ENCODE measurements around the gene ATF4.

Gene ATF4

GRCh38 chr22:39534591-39535356, 14.4 kb downstream of the ATF4 start:
- TF ChIP-seq CTCF (IDR thresholded peaks at IDR 0.05; ENCODE audit: extremely low read depth, insufficient read depth, missing control alignments) = peak; percentile 95
- in situ Hi-C loops (cut with MboI; ENCODE audit: low pct_unique_long_range_greater_than_20kb, low sequenced_read_pairs, unreplicated experiment) = loop anchor here (10.0 kb wide), 2 partner anchors 500 to 820 kb away; no protein-coding TSS in a partner anchor
- peak; percentile 83 for DNase-seq (ENCODE audit: low spot score)

- in situ Hi-C loops (cut with MboI; ENCODE audit: low pct_unique_long_range_greater_than_20kb, low sequenced_read_pairs, unreplicated experiment) = loop anchor here (10.0 kb wide), 2 partner anchors 499 to 819 kb away; no protein-coding TSS in a partner anchor
- TF ChIP-seq CTCF (IDR thresholded peaks at IDR 0.05; ENCODE audit: extremely low read depth, insufficient read depth, missing control alignments) = no peak
- no peak for DNase-seq (ENCODE audit: low spot score)
These were observed 15.0 kb downstream of the ATF4 start for GRCh38 chr22:39535357-39535725.

GRCh38 chr22:39535831-39536449, 15.6 kb downstream of the ATF4 start:
- TF ChIP-seq CTCF (IDR thresholded peaks at IDR 0.05; ENCODE audit: extremely low read depth, insufficient read depth, missing control alignments) = no peak
- in situ Hi-C loops (cut with MboI; ENCODE audit: low pct_unique_long_range_greater_than_20kb, low sequenced_read_pairs, unreplicated experiment) = loop anchor here (10.0 kb wide), 2 partner anchors 499 to 819 kb away; no protein-coding TSS in a partner anchor
- no peak for DNase-seq (ENCODE audit: low spot score)

GRCh38 chr22:39536711-39537110, 16.3 kb downstream of the ATF4 start:
- in situ Hi-C loops (cut with MboI; ENCODE audit: low pct_unique_long_range_greater_than_20kb, low sequenced_read_pairs, unreplicated experiment) = loop anchor here (10.0 kb wide), 2 partner anchors 498 to 818 kb away; no protein-coding TSS in a partner anchor
- DNase-seq (ENCODE audit: low spot score) = no peak
- TF ChIP-seq CTCF (IDR thresholded peaks at IDR 0.05; ENCODE audit: extremely low read depth, insufficient read depth, missing control alignments) = no peak

GRCh38 chr22:39537975-39538374, 17.6 kb downstream of the ATF4 start:
- DNase-seq (ENCODE audit: low spot score) = no peak
- TF ChIP-seq CTCF (IDR thresholded peaks at IDR 0.05; ENCODE audit: extremely low read depth, insufficient read depth, missing control alignments) = no peak
- in situ Hi-C loops (cut with MboI; ENCODE audit: low pct_unique_long_range_greater_than_20kb, low sequenced_read_pairs, unreplicated experiment) = loop anchor here (10.0 kb wide), 2 partner anchors 497 to 817 kb away; no protein-coding TSS in a partner anchor

- in situ Hi-C loops (cut with MboI; ENCODE audit: low pct_unique_long_range_greater_than_20kb, low sequenced_read_pairs, unreplicated experiment) = no loop called here
These were observed 22.7 kb downstream of the ATF4 start for GRCh38 chr22:39543095-39543494.

More at GRCh38 chr22:39543095-39543494, 22.7 kb downstream of the ATF4 start:
- TF ChIP-seq CTCF (IDR thresholded peaks at IDR 0.05; ENCODE audit: extremely low read depth, insufficient read depth, missing control alignments) = peak; percentile 45
- no peak for DNase-seq (ENCODE audit: low spot score)

Measured in GM13977 (cell line).